Measurements from ENCODE around the gene TMOD2.

Gene TMOD2

DNA sequence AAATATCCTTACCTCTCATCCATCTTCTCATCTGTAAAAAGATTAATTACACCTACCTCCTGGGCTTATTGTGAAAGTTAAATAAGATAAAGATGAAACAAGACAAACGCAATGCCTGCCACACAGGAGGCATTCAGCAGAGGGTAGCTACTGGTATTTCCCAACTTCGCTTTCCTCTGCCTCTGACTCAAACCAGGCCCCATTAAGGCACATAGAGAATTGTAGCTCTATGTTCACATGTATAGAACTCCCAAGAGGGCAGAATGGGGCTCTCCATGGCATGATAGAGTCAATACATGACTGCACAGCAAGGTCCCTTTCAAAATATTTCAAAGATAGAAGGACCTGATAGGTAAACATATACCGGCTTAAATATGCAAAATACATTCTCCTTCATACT, 15.3 kb upstream of the TMOD2 start:
- peak; percentile 26 for DNase-seq (ENCODE audit: low spot score)

DNA sequence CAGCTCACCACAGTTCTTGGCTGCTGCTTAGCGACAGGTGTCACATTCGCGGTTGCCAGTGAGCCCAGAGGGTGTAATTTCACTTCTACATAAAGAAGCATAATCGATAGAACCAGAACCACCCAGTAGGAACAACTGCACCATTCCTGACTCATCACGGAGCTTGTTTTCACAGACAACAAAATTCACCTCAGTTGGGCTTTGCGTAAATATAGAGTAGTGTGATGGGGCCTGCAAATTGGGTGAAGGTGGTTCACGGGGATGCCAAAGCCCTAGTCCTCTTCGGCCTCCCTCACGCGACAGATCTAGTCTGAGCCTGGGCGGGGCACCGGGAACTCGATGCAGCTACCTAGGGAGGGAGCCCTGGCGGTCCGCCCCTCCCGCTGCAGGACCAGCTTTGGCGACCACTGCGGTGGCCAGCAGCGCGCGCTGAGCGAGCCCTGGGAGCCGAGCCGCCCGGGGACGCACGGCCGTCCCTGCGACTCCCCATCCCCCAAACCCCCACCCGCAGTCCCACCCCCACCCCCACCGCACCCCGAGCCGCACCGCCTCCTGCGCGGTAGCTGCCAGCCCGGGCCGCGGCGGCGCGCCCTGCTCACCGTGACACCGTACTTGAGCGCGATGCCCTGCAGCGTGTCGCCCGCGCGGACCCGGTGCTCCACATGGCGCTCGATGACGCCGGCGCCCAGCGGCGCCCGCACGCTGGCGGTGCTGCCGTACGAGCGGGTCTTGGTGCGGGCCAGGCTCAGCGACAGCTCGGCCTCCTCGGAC, 14.5 kb upstream of the TMOD2 start:
- peak; percentile 81 for DNase-seq (ENCODE audit: low spot score)

DNA sequence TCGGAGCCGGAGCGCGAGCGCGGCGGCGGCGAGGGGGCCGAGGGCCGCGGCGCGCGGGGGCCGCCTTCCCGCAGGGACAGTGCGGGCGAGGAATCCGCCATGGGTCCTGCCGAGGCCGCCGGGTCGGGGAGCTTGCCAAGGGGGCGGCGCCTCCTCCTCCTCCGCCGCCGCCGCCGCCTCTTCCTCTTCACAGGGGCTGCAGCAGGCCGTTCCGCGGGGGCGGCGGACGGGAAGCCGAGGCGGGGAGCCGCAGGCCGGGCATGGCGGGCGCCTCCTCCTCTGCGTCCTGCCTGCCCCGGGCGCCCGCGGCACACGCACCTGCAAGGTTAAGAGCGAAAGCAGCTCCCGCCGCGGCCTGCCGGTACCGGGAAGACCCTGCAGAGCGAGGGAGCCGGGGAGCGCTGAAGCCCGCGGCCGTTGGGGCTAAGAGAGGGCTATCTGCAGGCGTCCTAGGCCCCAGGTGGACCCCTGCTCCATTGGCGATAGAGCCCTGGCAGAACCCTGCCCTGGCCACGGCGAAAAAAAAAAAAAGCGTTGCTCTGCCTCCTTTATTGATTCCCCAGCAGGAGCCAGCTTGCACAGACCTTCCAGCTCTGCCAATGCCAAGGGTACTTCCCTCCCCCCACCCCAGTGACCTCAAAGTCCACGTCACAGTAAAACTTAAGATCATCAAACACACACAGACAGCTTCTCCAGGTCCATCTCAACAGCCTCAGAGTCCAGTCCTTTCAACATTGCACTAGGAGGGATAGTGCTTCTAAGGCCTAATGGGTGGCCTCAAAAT, 13.7 kb upstream of the TMOD2 start, which contains the start of gene LYSMD2:
LYSMD2 (minus strand) TSS at position 134 of the 784 bp plus-strand sequence; CDS start at position 101, 33 bp downstream.
- peak; percentile 58 for DNase-seq (ENCODE audit: low spot score)

DNA sequence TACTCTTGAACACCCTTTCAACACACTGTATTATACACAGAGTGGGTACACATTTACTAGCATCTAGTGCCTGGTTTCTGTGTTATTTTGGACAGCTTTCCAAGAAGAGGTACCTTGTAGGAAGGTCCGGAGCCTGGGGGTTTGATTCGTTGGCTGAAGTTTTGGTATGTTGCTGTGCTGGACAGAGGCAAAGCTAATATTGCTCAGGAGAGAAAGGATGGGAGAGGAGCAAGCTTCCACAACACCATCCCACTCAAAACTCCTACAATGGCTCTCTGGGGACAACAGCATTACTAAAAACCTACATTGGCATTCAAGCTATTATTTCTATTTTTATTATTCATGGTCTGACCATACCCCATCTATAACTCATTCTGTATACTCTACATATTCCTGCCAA, 12.8 kb upstream of the TMOD2 start:
- DNase-seq (ENCODE audit: low spot score), result no peak

DNA sequence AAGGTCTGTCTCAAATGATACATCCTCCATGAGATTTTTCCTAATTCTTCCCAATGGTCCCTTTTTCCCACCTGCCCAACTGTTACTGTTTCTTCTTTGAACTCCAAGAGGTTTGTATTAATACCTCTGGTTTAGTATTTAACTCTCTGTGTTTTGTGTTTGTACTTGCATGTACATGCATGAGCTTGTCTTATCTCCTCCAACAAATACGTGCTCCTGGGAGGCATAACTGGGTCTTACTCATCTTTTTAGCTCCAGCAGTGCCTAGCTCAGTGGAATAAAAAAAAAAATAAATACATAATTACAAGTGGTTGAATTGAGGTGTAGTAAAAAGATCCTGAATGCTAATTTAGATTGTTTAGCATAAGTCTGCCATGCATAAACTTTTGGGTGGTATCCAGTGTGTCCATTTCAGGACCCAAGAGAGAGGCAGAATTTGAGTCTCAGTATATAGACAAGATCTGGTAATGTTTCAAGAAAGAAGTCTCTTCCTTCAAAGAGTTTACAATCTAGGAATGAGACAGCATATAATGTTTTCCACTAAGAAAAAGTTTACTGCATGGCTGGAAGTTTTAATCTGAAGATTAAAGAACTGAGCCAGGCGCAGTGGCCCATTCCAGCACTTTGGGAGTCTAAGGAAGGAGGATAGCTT, 12.2 kb upstream of the TMOD2 start:
- DNase-seq (ENCODE audit: low spot score), result no peak

DNA sequence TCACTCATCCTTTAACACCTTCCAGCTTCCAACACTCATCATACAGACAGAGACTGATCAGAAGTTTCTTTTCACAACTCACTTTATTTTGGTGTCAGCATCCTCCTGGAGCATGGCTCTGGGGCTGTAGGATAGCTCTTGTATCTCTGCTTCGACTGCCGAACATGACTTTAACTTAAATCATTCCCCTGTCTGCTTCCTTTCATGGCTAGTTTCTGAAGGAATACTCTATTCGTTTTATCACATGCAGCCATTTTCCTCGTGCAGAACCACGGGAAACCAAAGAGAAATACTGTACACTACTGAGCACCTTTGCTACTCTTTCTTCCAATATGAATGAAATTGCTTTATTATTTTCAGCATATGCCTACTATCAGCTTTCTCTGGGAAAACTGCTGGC, 2.1 kb upstream of the TMOD2 start:
- no peak for DNase-seq (ENCODE audit: low spot score)

DNA sequence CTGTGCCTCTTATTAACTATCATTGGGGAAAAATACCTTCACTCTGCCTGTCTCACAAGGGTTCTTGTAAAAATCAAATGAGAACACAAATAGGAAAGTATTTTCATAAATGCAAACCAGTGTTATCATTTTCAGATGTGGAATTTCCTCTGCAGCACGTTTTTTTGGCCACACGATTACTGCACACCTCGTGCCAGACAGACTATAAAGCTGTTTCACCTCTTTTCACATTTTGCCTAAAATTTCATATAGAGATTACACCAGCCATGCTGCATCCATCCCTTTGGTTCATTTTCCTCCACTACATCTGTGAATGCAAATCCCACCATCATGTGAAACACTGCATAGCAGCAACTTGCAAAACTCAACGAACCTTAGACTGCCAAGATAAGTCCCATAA, 1.2 kb upstream of the TMOD2 start:
- no peak for DNase-seq (ENCODE audit: low spot score)

DNA sequence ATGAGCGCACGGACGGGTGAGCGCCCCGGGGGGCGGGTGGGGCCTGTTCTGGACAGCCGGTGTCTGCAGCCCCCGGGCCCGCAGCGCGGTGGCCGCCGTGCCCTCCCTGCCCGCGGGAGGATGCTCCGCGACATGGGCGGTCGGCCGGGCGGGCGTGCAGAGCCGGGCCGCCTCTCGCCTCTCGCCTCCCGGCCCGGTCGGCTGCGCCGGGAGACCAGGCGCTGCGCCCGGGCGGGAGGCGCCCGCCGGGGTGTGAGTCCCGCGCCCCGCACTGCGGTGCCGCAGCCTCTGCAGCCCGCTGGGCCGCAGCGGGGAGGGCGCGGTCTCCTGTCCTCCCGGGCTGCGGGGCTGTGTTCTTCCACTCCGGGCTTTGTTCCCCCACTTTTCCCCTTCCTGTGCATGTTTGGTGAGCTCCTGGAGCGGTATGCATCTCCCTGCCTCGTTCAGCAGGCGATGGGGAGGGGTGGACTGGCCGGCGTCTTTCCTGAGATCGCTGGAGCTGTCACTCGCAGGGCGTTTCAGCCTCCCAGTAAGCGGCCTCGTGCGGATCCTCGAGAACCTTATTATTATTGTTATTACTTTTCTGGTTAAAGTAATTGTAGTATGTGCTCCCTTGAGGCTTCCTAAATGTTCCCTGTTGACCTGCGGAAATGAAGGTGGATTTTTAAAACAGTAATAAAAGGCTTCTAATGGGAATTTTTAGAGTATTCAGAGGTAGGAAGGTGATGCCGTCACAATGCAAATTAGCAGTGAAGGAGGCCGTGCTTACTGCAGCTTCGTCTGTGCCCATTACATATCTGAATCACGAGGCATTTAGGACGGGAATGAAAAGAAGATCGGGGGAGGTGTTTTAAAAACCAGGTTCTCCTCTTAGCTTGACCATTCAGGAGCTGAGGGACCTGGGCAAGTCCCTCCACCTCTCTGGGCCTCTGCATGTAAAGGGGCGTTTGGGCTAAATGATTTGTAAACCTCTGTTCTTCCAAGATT, 593 bp downstream of the TMOD2 start:
- no peak for DNase-seq (ENCODE audit: low spot score)

DNA sequence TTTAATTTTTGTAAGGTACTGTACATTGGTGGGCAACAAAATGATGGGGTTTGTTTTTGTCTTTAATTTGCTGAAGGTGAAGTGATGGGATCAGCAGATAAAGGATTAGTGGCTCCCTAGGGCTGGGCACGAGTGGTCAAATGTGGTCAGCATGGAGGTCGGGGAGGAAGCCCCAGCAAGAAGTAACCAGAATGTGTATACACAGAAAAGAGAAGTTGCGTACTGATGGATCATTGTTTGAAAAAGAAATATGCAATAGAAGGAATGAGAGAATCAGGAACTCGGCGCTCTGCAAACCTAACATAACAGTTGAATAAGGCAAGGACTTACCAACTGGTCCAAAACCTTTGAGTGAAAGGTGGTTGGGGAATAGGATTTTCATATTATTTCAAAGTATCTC, 1.5 kb downstream of the TMOD2 start:
- no peak for DNase-seq (ENCODE audit: low spot score)

DNA sequence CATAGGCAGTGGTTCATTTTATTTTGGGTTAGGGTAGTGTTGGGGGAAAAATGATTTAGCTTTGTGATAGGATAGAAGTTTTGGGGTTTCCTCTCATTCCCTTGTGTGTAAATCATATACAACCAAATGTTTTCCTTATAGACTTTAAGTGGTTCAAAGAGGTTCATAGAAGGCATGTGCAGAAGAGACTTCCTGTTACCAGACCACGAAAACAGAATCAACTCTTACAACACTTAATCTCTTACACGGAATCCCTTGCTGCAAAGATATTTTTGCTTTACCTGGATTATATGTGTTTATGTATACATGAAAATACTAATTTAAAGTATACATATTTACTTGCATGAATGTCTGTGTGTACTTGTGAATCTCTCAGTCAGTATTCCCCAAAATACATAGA, 2.9 kb downstream of the TMOD2 start:
- no peak for DNase-seq (ENCODE audit: low spot score)

DNA sequence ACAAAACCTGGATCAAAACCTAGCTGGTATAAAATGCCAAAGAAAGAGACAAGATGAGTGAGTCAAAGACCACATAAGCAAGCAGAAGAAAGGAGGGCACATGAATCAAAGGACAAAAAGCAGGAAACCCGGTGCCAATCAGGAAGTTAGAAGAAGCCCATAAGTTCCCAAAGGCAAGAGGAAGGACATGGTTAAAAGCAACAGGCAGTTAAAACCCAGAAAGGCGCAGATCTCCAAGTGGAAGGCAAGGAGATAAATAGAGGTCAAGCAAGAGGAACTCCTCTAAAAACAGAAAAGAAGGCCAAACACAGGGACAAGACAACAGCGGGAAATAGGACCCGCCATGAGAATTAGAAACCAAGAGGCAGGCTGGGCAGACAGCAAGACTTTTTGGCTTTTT, 4.4 kb downstream of the TMOD2 start:
- no peak for DNase-seq (ENCODE audit: low spot score)

DNA sequence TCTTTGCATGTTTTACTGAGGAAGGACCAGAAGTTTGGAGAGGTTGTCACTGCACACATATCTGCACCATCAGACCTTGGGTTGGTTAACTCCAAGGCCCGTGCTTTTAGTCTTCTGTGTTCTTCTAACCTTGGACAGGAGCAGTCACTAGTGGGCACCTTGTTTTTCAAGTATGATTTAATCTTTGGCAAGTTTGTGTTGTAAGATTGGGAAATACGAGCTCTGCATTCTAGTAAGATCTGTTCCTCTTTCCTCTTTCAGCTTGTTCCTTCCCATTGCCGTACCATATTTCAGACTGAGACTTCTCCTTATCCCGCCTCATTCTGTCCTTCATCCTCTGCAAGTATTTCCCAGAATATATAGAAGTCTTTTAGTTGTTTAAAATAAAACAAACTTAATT, 5.1 kb downstream of the TMOD2 start:
- no peak for DNase-seq (ENCODE audit: low spot score)

DNA sequence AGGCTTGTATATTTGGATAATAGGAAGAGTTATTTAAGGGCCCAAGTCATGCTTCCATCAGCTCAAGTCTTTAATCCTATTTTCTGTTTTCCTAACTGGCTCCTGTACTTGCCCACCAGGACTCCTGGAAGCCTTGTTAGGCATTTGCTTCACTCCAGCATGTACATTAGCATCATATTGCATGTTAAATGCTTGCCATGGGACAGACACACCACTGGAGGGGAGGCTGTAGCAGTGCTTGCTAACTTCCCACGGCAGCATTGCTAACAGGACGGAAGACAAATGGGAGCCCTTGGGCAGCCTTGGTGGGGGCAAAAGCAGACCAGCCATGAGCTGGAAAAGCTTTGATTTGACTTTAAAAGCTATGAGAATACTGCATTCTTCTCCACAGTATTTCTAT, 6.1 kb downstream of the TMOD2 start:
- DNase-seq (ENCODE audit: low spot score), result no peak

DNA sequence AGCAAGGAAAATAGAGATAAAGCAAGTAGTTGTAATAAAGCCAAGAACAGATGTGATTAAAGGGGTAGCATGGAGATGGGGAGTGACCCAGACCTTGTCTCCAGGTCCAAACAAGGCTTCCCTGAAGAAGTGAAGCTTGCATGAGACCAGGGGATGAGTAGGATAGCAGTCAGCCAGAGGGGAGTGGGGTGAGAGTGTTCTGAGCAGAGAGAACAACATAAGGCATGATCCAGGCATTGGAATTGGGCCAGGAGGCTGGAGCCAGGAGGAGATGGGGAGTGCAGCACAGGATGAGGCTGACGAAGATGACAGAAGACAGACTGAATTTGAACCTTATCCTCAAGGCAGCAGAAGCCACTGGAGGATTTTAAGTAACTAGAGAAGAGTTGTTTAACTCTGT, 7.2 kb downstream of the TMOD2 start:
- DNase-seq (ENCODE audit: low spot score), result no peak

DNA sequence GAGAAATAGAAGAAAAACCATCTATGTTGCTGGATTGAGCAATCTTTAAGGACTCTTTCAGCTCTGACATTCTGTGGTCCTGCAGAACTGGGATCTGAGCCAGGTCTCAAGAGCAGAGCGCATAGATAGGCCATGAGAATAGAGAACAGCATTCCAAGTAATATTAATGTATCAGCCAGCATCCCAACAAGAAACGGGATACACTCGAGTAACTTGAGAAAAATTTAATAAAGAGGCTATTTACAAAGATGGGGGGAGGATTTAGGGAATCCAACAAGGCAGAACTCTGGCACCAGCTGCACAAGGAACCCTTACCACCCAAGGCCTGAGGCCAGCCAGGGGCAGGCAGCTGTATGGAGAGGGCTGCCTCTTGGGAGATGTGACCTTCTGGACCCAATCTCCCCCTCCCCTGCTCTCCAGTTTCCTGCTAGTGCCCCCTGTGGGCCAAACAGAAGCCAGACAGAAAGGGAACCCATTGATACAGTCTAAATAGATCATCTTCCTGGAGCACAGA, 8.2 kb downstream of the TMOD2 start:
- DNase-seq (ENCODE audit: low spot score), result peak; percentile 22

DNA sequence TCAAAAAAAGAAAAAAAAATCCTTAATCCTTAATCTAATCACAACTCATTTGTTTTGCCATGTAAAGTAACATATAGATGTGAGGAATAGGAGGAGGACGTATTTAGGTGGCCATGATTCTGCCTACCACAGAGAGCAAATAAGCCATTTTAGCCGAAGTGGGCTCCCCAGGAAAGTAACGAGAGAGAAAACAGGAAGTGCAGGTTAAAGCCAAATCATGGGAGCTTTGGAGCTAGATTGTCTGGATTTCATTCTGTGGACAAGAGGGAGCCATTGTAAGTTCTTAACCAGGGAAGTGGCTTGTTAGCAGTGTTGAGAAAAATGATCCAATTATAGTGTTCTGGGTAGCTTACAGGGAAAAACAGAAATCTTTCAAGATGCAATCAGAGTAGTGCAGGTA, 9.4 kb downstream of the TMOD2 start:
- no peak for DNase-seq (ENCODE audit: low spot score)

DNA sequence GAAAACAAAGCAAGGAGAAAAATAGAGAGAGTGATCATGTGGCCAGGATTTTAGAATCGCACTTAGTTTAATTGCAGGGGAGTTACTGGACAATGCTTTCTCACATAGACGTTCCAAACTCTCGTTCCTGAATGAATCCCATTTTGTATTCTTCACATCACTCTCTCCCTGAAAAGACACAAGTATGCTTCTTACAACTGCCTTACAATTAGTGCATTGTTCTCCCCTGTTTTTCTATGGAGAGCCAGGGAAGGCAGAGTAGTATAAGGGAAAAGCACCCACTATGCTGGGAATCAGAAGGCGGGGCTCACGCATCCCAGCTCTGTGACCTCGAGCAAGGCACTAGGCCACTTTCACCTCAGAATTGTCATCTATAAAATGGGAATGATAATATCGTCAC, 14.4 kb downstream of the TMOD2 start:
- no peak for DNase-seq (ENCODE audit: low spot score)

DNA sequence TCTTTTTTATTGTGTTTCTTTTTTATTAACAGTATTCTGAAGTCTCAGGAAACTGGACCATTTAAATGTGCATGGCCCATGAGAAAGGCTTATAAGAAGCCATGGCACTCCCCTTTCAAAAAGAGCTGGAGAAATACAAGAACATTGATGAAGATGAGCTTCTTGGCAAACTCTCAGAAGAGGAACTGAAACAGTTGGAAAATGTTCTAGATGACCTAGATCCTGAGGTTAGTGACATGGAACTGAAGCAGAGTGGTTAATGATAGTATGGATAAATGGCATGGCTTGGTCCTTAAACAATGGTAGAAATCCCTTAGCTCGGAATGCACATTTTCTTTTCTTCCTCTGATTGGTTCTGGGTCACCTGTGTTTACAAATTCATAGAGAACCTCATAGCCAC, 14.9 kb downstream of the TMOD2 start:
- DNase-seq (ENCODE audit: low spot score), result no peak

DNA sequence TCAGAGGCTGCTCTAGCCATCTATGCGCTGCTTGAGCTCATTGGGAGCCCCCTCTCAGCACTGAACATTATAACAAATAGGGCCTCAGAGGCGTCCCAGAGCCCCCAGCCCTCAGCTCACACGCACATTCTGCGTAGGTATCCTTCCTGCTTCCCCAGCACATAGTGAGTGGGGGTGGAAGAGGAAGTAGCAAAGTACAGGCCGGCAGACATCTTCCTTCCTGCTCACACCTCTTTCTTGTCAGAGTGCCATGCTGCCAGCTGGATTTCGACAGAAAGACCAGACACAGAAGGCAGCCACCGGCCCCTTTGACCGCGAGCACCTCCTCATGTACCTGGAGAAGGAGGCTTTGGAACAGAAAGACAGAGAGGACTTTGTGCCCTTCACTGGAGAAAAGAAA, 16.6 kb downstream of the TMOD2 start:
- no peak for DNase-seq (ENCODE audit: low spot score)

DNA sequence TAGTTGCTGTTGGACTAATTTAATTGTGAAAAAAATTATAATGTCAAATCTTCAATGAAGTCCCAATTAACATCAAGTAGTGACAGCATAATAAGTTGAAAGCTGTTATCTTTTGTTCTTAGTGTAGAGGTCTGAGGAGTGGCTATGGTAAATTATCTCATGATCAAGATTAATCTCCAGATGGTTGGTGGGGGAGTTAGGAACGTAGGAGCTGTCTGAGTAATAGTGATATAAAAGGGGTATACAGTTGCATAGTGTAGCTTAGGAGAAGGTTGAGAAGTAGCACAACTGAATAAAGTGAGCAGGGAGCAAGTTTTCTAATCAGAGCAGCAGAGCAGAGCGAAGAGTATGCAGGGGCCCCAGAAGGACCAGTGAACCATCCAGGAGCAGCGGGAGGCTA, 19.5 kb downstream of the TMOD2 start:
- no peak for DNase-seq (ENCODE audit: low spot score)

DNA sequence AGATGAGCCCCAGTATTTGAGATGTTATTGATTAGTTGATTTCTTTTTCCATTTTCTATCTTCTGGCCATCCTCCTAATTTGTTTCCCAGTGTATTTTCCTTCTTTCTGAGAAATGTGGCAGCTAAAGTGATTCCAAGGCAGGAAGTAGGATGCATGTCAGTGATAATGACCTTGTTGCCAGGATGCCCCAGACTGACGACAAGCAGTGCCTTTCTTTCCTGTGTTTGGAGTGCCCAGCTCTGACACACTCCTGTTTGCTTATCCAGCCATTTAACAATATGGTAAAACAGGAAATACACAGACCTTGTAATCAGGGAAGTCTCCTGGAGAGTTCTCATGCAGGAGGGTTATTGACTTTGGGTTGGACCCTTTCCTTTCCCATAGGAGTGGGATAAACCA, 20.4 kb downstream of the TMOD2 start:
- no peak for DNase-seq (ENCODE audit: low spot score)

DNA sequence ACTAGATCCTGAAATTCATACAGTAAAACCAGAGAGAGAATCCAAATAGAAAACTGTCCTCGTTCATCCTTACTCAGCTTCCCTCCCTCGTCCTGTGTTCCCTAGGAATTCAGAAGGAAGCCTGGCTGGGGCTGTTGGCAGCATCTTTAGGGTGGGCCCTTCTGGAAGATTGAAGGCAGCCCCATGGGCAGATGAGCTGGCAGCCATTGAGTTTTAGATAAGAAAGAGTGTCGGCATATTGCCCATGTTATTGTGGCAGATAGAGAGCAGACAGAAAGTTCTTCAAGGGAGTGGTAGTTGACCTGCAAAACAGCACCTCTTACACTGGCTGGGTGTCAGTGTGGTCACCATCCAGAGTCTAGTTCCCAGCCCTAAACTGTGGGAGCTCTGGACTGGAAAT, 23.5 kb downstream of the TMOD2 start:
- no peak for DNase-seq (ENCODE audit: low spot score)
